GM23338 (cell line): ENCODE results near the gene CACNA2D2. TPM values are rescaled to one million over a fixed set of nuclear protein-coding genes. Genes with fewer than 3 reads are reported as not detected.
A peak's percentile ranks its signal among the peaks of the same experiment; 100 is the strongest.

ENCODE experiments used
- ATAC-seq: fragments of 200-7000 bp; cut with Tn5 transposase; 3 replicates; pipeline ENCODE4 v1.9.1; 2020
- DNase-seq: peaks from one replicate; pipeline ENCODE4 v3.0.0-alpha.2; 2015; ENCODE audit warnings: low spot score
- H2AFZ ChIP-seq: fragments of 200-600 bp; sonication (generic); 2 replicates; pipeline ENCODE4 v1.8.0; 2016; ENCODE audit warnings: antibody characterized with exemption, mild to moderate bottlenecking, moderate library complexity
- H3F3A ChIP-seq: fragments of 200-600 bp; sonication (generic); replicated peaks from 2 replicates; pipeline ENCODE4 v1.8.0; 2017; ENCODE audit warnings: antibody characterized with exemption, mixed run types, low read depth
- H3K27ac ChIP-seq: fragments of 200-600 bp; sonication (generic); 2 replicates; pipeline ENCODE4 v1.6.1; 2016; ENCODE audit warnings: low read depth
- H3K27me3 ChIP-seq: fragments of 200-600 bp; sonication (generic); 2 replicates; pipeline ENCODE4 v1.8.0; 2016; ENCODE audit warnings: mild to moderate bottlenecking, mixed run types, moderate library complexity; ENCODE audit not compliant: insufficient read depth
- H3K36me3 ChIP-seq: fragments of 200-600 bp; sonication (generic); 2 replicates; pipeline ENCODE4 v1.8.0; 2016; ENCODE audit warnings: mild to moderate bottlenecking; ENCODE audit not compliant: insufficient read depth
- H3K4me1 ChIP-seq: fragments of 200-600 bp; sonication (generic); 2 replicates; pipeline ENCODE4 v1.8.0; 2016; ENCODE audit warnings: mild to moderate bottlenecking, moderate library complexity; ENCODE audit not compliant: insufficient read depth
- H3K4me2 ChIP-seq: fragments of 200-600 bp; sonication (generic); 2 replicates; pipeline ENCODE4 v1.7.1; 2017; ENCODE audit warnings: mixed run types
- H3K4me3 ChIP-seq: fragments of 200-600 bp; sonication (generic); 2 replicates; pipeline ENCODE4 v1.6.1; 2016; ENCODE audit warnings: mixed run types
- H3K79me2 ChIP-seq: fragments of 200-600 bp; sonication (generic); replicated peaks from 2 replicates; pipeline ENCODE4 v1.8.0; 2017; ENCODE audit warnings: mild to moderate bottlenecking; ENCODE audit not compliant: insufficient read depth
- H3K9me2 ChIP-seq: fragments of 200-600 bp; sonication (generic); 2 replicates; pipeline ENCODE4 v1.8.0; 2017; ENCODE audit not compliant: insufficient read depth
- H4K20me1 ChIP-seq: fragments of 200-600 bp; sonication (generic); replicated peaks from 2 replicates; pipeline ENCODE4 v1.8.0; 2017; ENCODE audit warnings: mild to moderate bottlenecking; ENCODE audit not compliant: insufficient read depth
- H3K27ac Mint-ChIP-seq: 2 replicates; pipeline ENCODE4 v1.8.0; 2020; ENCODE audit warnings: inconsistent platforms, mild to moderate bottlenecking, moderate library complexity, mixed read lengths
- H3K27me3 Mint-ChIP-seq: 3 replicates; pipeline ENCODE4 v1.8.0; 2022; ENCODE audit warnings: low read depth, mild to moderate bottlenecking, moderate library complexity, mixed read lengths, inconsistent platforms; ENCODE audit not compliant: insufficient read depth, poor library complexity
- H3K36me3 Mint-ChIP-seq: 3 replicates; pipeline ENCODE4 v1.8.0; 2021; ENCODE audit warnings: low read depth, mild to moderate bottlenecking, inconsistent platforms, moderate library complexity, mixed read lengths
- H3K4me1 Mint-ChIP-seq: 3 replicates; pipeline ENCODE4 v1.8.0; 2020; ENCODE audit warnings: mild to moderate bottlenecking, inconsistent platforms, mixed read lengths
- H3K4me3 Mint-ChIP-seq: 3 replicates; pipeline ENCODE4 v1.8.0; 2021; ENCODE audit warnings: moderate library complexity, mild to moderate bottlenecking, inconsistent platforms, mixed read lengths
- H3K9me3 Mint-ChIP-seq: 3 replicates; pipeline ENCODE4 v1.8.0; 2020; ENCODE audit warnings: moderate library complexity, mild to moderate bottlenecking, inconsistent platforms, mixed read lengths
- CREB1 ChIP-seq: fragments of 250-450 bp; sonication (Bioruptor Pico); IDR thresholded peaks from 2 replicates; pipeline ENCODE4 v1.5.0; 2020; ENCODE audit warnings: low read depth, mild to moderate bottlenecking, moderate library complexity
- EZH2 ChIP-seq: fragments of 200-600 bp; sonication (generic); IDR thresholded peaks from one replicate; pipeline ENCODE4 v1.8.0; 2017; ENCODE audit warnings: antibody characterized with exemption, mild to moderate bottlenecking, low read depth; ENCODE audit not compliant: unreplicated experiment
- JUNB ChIP-seq: IDR thresholded peaks from one replicate; pipeline ENCODE4 v1.6.1; 2016; ENCODE audit warnings: antibody characterized with exemption; ENCODE audit not compliant: unreplicated experiment
- NANOG ChIP-seq: IDR thresholded peaks from 2 replicates; pipeline ENCODE4 v1.6.1; 2016; ENCODE audit warnings: antibody characterized with exemption, borderline replicate concordance
- ZNF114 ChIP-seq: fragments of 250-450 bp; sonication (Bioruptor Pico); IDR thresholded peaks from 2 replicates; pipeline ENCODE4 v1.5.0; 2020; ENCODE audit warnings: mild to moderate bottlenecking, moderate library complexity
- ZNF331 ChIP-seq: fragments of 250-450 bp; sonication (Bioruptor Pico); IDR thresholded peaks from 2 replicates; pipeline ENCODE4 v1.5.0; 2020; ENCODE audit warnings: low read depth, mild to moderate bottlenecking, moderate library complexity
- ZNF462 ChIP-seq: fragments of 250-450 bp; sonication (Bioruptor Pico); IDR thresholded peaks from 2 replicates; pipeline ENCODE4 v1.5.0; 2020; ENCODE audit warnings: mild to moderate bottlenecking, moderate library complexity
- polyA plus RNA-seq: library from polyadenylated mRNA; unstranded; fragments of >200 nt; fragmentation: Nextera tagmentation; extraction: Ambion mirVana; gene quantifications from 2 replicates; pipeline ENCODE4 v1.2.1, GENCODE V29; 2016
- total RNA-seq: library from RNA; depleted of rRNA; stranded (reverse); fragments of >200 nt; shearing (Covaris generic); gene quantifications from 2 replicates; pipeline ENCODE4 v1.2.3, GENCODE V29; 2014
- TF ChIP-seq, protein P1 (sequence below), 2 experiments: fragments of 200-600 bp in 1 of 2; sonication (generic) in 1 of 2; conservative IDR thresholded peaks; 2 replicates each; pipeline versions ENCODE4 v1.5.1 to v1.6.1; 2016 to 2017; ENCODE audit warnings: antibody characterized with exemption in 2 of 2, low read depth in 2 of 2, mild to moderate bottlenecking in 2 of 2, moderate library complexity in 1 of 2

The CACNA2D2 gene
- total and polyA plus RNA-seq, 2 experiments from 2014 or later, result 4.7 to 11.4 TPM

DNA sequence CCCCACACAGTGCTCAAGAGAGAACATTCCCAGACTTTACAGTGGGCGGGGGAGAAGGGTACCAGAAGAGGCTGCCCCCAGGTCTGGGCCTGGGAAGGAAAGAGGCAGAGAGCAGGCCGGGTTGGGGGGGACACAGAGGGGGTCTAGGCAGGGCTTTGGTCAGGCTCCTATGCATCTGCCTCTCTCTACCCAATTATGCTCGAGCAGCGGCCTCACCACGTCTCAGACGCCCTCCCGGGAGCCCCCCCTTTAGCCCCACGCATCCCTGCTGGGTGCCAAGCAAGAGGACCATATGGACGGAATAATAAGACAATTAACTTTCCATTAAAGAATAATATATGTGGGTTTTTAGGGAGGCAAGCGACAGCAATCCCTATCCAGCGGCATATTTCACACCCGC lies 32.8 kb downstream of the CACNA2D2 start (continued):
- no peak for TF ChIP-seq ZNF462 (CRISPR knock-in tag)

DNA sequence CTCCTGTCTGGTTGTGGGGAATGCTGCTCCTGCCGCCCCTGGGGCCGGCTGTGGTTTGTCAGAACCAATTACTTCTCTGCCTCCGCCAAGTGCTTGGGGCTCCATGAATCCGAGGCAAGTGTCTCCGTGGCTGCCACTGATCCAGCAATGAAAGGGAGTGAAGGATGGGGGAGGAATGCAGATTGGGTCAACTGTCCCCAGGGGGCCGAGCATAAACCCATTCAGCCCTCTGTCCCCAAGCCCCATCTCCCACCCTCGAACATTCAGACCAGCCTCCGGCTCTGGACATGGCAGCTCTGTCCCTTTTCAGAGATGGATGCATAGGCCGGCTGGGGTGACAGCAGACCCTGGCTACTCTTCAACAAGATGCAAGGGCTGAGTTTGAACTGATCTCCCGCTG lies 35.5 kb downstream of the CACNA2D2 start:
- no peak for TF ChIP-seq ZNF114
- Histone ChIP-seq H3F3A (no peaks in the 10 kb centered on the region), H3K27ac (no peak overlapping the region), H2AFZ (no peak overlapping the region), H3K36me3 (no peaks in the 10 kb centered on the region), H3K9me2 (no peaks in the 10 kb centered on the region), H3K4me2 (no peak overlapping the region), H4K20me1 (no peaks in the 10 kb centered on the region), H3K79me2 (no peaks in the 10 kb centered on the region), H3K27me3 (no peaks in the 10 kb centered on the region), H3K4me3 (no peak overlapping the region), H3K4me1 (no peaks in the 10 kb centered on the region)
- ATAC-seq, result no peak
- H3K9me3 Mint-ChIP-seq, result no peaks in the 10 kb centered on the region
- H3K36me3 Mint-ChIP-seq, result no peaks in the 10 kb centered on the region
- DNase-seq, result no peak
- no peak overlapping the region for H3K4me3 Mint-ChIP-seq
- peaks cover 18% of the 10 kb centered on the region for H3K4me1 Mint-ChIP-seq
- H3K27me3 Mint-ChIP-seq, result peaks cover 10% of the 10 kb centered on the region
- H3K27ac Mint-ChIP-seq, result no peak overlapping the region

DNA sequence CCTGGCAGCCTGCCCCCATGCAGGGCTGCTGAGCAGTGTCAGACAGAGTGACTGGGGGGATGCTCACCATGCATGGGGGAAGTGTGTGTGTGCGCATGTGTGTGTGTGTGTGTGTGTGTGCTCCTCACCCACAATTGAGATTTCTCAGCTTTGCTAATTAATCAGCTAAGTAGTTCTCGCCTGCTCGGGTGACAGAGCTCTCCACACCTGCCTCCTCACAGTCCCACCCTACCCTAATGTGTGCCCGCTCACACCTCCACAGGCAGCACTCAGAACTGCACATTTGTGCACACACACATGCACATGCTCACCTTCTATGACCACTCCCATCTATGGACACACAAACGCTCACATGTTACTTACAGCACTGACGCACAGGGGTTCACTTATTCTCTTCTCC lies 37.3 kb downstream of the CACNA2D2 start:
- H3K4me2 ChIP-seq, result no peak overlapping the region
- no peaks in the 10 kb centered on the region for H4K20me1 ChIP-seq
- H3K9me3 Mint-ChIP-seq, result no peaks in the 10 kb centered on the region
- DNase-seq (no peak), ATAC-seq (peak; percentile 13; the same call in 1 of the 3 replicates)
- H3K4me1 ChIP-seq, result no peaks in the 10 kb centered on the region
- no peak overlapping the region for H3K27ac Mint-ChIP-seq
- H3K27ac ChIP-seq, result no peak overlapping the region
- no peaks in the 10 kb centered on the region for H3K27me3 ChIP-seq
- no peak overlapping the region for H3K4me3 ChIP-seq
- H3K36me3 Mint-ChIP-seq, result no peaks in the 10 kb centered on the region
- no peaks in the 10 kb centered on the region for H3K36me3 ChIP-seq
- H3K27me3 Mint-ChIP-seq, result peaks cover 16% of the 10 kb centered on the region
- no peak overlapping the region for H3K4me3 Mint-ChIP-seq
- TF ChIP-seq NANOG (no peak), CREB1 (no peak), EZH2 (no peak), JUNB (no peak), ZNF331 (CRISPR knock-in tag) (no peak)
- TF ChIP-seq, protein P1, sequence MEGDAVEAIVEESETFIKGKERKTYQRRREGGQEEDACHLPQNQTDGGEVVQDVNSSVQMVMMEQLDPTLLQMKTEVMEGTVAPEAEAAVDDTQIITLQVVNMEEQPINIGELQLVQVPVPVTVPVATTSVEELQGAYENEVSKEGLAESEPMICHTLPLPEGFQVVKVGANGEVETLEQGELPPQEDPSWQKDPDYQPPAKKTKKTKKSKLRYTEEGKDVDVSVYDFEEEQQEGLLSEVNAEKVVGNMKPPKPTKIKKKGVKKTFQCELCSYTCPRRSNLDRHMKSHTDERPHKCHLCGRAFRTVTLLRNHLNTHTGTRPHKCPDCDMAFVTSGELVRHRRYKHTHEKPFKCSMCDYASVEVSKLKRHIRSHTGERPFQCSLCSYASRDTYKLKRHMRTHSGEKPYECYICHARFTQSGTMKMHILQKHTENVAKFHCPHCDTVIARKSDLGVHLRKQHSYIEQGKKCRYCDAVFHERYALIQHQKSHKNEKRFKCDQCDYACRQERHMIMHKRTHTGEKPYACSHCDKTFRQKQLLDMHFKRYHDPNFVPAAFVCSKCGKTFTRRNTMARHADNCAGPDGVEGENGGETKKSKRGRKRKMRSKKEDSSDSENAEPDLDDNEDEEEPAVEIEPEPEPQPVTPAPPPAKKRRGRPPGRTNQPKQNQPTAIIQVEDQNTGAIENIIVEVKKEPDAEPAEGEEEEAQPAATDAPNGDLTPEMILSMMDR (conservative IDR thresholded peaks at IDR 0.05; ENCODE audit: low read depth in 2 of 2), result no peak
- H3K9me2 ChIP-seq, result no peaks in the 10 kb centered on the region
- H3K4me1 Mint-ChIP-seq, result peaks cover 18% of the 10 kb centered on the region
- H3F3A ChIP-seq, result no peaks in the 10 kb centered on the region
- H3K79me2 ChIP-seq, result no peaks in the 10 kb centered on the region
- H2AFZ ChIP-seq, result no peak overlapping the region
